ENCODE results near the gene CCDC12.

Gene CCDC12

DNA sequence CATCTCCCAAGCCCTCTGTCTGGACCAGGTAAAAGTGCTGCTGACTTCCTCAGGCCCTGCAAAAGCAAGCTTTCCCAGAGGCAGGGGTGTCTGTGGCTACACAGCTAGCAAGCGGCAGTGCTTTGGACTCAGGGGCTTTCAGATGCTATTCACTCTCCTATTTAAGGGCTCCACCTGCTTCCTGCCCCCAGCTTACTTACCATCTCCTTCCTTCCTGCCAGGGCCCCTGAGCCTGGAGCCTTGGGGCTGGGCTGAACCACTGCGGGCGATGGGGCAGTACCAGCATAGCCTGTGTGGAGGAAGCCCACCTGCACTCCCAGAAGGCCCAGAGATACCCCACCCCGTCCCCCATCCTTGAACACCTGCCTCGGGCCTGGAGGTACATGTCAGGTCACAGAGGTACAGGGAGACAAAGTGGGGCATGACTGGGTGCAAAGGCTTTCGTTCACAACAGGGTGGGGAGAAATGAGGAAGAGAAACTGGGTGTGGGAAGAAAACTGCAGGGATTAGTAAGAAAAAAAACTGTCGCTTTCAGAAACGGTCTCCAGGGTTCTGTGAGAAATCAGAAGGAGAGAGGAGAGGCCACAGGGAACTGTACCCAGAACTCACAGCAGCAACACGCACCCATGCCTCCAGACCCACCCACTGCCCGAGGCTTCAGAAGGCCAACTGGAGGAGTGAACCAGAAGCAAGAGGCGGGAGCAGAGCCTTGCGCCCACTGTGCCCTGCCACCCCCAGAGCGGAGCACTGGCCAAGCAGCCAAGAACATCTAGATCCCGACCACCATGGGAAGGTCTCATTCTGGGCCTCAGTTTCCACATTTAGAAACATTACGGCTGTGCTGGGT, 49.5 kb downstream of the CCDC12 start:
- TF ChIP-seq, protein P1, sequence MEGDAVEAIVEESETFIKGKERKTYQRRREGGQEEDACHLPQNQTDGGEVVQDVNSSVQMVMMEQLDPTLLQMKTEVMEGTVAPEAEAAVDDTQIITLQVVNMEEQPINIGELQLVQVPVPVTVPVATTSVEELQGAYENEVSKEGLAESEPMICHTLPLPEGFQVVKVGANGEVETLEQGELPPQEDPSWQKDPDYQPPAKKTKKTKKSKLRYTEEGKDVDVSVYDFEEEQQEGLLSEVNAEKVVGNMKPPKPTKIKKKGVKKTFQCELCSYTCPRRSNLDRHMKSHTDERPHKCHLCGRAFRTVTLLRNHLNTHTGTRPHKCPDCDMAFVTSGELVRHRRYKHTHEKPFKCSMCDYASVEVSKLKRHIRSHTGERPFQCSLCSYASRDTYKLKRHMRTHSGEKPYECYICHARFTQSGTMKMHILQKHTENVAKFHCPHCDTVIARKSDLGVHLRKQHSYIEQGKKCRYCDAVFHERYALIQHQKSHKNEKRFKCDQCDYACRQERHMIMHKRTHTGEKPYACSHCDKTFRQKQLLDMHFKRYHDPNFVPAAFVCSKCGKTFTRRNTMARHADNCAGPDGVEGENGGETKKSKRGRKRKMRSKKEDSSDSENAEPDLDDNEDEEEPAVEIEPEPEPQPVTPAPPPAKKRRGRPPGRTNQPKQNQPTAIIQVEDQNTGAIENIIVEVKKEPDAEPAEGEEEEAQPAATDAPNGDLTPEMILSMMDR (IDR thresholded peaks at IDR 0.05; ENCODE audit: insufficient read depth, low read depth, low read length, missing control alignments): no peak
- no peak overlapping the region for H3K4me3 ChIP-seq (ENCODE audit: low read length)
- DNase-seq (ENCODE audit: low read depth): peak; percentile 42

DNA sequence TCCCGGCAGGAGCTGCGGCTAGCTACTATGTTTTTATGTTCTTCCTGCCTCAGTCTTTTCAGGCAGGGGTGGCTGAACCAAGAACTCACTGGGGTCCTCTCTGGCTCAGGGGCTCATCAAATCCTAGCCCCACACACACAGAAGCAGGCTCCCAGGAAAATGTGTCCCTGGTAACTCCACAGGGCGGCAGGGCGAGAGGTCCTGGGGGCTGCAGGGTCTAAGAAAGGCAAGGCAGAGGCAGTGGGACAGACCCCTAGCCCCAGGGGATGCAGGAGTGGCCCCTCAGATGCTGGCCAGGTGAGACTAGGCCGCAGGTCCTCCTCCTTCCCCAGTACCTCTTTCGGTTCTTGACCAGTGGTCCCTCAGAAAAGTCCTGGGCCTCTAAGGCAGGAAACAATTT, 50.1 kb downstream of the CCDC12 start:
- H3K4me3 ChIP-seq (ENCODE audit: low read length): no peak overlapping the region
- no peak for DNase-seq (ENCODE audit: low read depth)
- TF ChIP-seq, protein P1 (IDR thresholded peaks at IDR 0.05; ENCODE audit: insufficient read depth, low read depth, low read length, missing control alignments): no peak

DNA sequence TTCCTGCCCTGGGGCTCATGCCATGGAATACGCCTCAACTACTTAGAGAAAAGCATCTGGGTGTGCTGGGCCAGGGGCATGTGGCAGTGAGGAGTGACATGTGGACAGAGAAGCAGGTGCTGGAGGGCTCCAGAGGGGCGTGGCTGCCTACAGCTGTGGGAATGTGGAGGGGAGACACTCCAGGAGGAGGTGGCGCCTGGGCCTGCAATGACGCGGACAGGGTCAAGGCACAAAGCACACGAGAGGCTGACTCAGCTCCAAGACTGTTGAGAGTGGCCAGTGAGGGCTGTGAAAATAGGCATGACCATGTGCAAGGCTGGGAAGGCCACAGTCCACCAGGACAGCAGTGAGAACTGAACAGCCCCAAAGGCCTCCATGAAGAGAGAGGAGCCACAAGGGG, 50.5 kb downstream of the CCDC12 start:
- no peak overlapping the region for H3K4me3 ChIP-seq (ENCODE audit: low read length)
- TF ChIP-seq, protein P1 (IDR thresholded peaks at IDR 0.05; ENCODE audit: insufficient read depth, low read depth, low read length, missing control alignments): no peak

DNA sequence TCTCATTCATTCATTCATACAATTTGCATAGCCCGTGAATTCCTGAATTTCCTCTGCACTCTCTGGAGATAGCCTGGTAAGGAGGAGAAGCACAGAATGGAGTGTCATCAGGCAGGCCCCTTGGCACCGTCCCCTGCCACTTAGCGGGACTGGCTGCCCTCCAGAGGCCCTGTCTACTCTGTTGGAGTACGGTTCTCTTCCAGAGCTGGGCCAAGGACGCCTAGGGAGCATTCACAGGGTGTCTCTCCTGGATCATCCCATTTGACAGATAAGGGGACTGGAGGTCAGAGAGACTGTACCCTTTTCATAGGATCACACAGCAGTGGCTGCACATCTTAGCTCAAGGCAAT, 51.0 kb downstream of the CCDC12 start:
- H3K4me3 ChIP-seq (ENCODE audit: low read length): no peak overlapping the region
- TF ChIP-seq, protein P1 (IDR thresholded peaks at IDR 0.05; ENCODE audit: insufficient read depth, low read depth, low read length, missing control alignments): no peak
- DNase-seq (ENCODE audit: low read depth): no peak

More for the DNA sequence above, 50.5 kb downstream of the CCDC12 start:
- no peak for DNase-seq (ENCODE audit: low read depth)

DNA sequence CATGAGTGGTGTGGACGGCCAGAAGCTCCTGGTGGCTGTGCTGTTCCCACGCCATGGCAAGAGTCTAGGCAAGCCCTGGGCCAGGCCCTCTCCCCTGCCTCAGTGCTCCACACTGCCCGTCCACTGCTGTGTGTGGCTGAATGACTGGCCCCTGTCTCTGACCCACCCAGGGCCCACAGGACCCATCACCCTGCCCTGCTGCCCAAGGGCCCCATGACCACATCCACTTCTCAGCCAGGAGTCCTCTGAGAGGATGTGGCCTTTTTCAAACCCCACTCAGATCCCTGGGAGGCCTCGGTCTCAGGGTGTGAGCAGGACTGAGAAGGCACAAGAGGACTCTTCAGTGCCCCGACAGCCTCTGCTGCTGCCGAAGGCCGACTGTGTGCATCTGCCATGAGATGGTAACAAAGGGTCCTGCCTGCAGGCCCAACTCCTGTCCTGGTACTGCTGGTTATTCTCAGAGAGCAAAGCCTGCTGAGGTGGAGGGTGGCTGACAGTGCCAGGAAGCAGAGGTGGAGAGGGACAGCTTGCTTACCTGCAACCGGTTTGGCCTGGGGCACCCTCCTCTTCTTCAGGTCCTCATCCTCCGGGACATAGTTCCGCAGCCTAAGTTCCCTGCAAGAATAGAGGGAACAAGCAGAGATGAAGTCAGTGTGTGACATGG, 51.5 kb downstream of the CCDC12 start:
- no peak overlapping the region for H3K4me3 ChIP-seq (ENCODE audit: low read length)
- DNase-seq (ENCODE audit: low read depth): no peak
- TF ChIP-seq, protein P1 (IDR thresholded peaks at IDR 0.05; ENCODE audit: insufficient read depth, low read depth, low read length, missing control alignments): no peak

DNA sequence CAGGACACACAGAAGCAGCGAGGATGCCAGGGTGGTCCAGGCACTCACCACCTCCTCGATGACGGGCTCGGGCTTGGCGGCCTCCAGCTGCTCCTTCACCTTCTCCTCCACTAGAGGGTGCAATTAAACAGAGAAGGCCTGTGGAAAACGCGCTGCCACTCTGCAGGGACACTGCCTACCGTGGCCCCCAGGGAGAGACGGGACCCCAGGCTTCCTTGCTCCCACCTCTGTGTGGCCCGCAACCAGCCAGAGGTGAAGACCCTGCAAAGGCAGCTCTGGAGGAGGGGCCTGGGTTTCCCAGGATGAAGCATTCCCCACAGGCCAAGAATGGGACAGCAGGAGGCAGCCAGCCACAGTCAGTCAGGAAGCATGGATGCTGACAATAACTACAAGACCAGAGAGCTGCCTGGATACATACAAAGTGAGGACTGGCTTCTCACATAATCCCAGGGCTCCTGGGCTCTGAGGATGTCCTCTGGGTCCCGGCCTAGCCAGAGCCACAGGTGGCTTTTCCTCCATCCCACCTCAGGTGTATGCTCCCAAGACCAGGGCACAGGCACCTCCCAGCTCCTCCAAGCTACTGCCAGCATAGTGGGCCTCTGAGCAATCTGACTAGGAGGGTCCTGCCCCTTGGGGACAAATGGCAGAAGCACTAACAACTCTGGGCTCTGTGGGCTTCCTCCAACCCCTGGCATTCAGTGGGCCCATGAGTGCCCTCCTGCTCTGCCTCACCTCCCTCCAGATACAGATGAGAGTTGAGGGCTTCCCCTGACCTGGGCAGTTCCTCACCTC, 52.8 kb downstream of the CCDC12 start:
- DNase-seq (ENCODE audit: low read depth): peak; percentile 44
- TF ChIP-seq, protein P1 (IDR thresholded peaks at IDR 0.05; ENCODE audit: insufficient read depth, low read depth, low read length, missing control alignments): peak; percentile 74
- H3K4me3 ChIP-seq (ENCODE audit: low read length): no peak overlapping the region
